Measurements from ENCODE around the gene RINT1. TPM values are rescaled to one million over a fixed set of nuclear protein-coding genes. Genes with fewer than 3 reads are reported as not detected.

The RINT1 gene
- total and polyA plus RNA-seq, 2 of the 13 experiments (the other 11 are each of a cell fraction or from before 2014, with no cell fraction given) = 14.7 to 19.3 TPM

DNA sequence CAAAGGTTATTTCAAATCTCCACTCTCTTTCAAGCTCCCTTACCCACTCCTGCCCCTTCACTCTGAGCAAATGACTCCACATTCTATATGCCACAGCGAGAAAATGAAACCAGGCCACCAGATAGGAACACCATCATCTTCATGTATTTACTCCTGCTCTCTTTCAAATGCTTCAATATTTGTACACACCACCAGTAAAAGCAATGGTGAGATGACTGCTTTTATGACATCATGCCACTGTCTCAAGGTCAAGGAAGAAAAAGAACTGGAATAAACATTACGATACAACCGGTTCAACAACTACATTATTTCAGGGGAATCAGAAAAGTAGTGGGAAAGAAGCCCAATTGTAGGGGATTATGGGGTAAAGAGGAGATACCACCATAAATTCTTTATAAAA, 42.6 kb upstream of the RINT1 start:
- Histone ChIP-seq H3K79me2 (ENCODE audit: insufficient read depth, low read length) (no peaks in the 10 kb centered on the region), H3K4me3 (replicated peaks in 1 of 3; ENCODE audit: insufficient read depth in 1 of 3, low read depth in 2 of 3, low read length in 3 of 3) (no peak overlapping the region), H4K20me1 (ENCODE audit: insufficient read depth, low read length) (no peaks in the 10 kb centered on the region), H3K9me3 (ENCODE audit: low read length) (no peaks in the 10 kb centered on the region), H2AFZ (ENCODE audit: low read length) (no peak overlapping the region), H3K4me2 (ENCODE audit: low read depth, low read length) (no peak overlapping the region), H3K4me1 (ENCODE audit: insufficient read depth, low read length) (0 out of 2 replicates have a peak, but pooled peaks cover 5% of the 10 kb centered on the region), H3K27ac (ENCODE audit: extremely low read length, insufficient read depth, low read length) (no peak overlapping the region), H3K27me3 (ENCODE audit: control insufficient read depth in 1 of 2, insufficient read depth in 2 of 2, low read length in 2 of 2) (no peaks in the 10 kb centered on the region), H3K9ac (ENCODE audit: insufficient read depth, low read depth, low read length) (no peak overlapping the region), H3K36me3 (replicated peaks in 1 of 2; ENCODE audit: control insufficient read depth in 1 of 2, insufficient read depth in 2 of 2, low read length in 2 of 2) (peaks cover 8 to 34% of the 10 kb centered on the region in 2 experiments)
- TF ChIP-seq ATF7 (IDR thresholded peaks at IDR 0.05) = peak; percentile 55
- no peak for TF ChIP-seq ATF7 (CRISPR knock-in tag; IDR thresholded peaks at IDR 0.05)
- TF ChIP-seq, protein P1, sequence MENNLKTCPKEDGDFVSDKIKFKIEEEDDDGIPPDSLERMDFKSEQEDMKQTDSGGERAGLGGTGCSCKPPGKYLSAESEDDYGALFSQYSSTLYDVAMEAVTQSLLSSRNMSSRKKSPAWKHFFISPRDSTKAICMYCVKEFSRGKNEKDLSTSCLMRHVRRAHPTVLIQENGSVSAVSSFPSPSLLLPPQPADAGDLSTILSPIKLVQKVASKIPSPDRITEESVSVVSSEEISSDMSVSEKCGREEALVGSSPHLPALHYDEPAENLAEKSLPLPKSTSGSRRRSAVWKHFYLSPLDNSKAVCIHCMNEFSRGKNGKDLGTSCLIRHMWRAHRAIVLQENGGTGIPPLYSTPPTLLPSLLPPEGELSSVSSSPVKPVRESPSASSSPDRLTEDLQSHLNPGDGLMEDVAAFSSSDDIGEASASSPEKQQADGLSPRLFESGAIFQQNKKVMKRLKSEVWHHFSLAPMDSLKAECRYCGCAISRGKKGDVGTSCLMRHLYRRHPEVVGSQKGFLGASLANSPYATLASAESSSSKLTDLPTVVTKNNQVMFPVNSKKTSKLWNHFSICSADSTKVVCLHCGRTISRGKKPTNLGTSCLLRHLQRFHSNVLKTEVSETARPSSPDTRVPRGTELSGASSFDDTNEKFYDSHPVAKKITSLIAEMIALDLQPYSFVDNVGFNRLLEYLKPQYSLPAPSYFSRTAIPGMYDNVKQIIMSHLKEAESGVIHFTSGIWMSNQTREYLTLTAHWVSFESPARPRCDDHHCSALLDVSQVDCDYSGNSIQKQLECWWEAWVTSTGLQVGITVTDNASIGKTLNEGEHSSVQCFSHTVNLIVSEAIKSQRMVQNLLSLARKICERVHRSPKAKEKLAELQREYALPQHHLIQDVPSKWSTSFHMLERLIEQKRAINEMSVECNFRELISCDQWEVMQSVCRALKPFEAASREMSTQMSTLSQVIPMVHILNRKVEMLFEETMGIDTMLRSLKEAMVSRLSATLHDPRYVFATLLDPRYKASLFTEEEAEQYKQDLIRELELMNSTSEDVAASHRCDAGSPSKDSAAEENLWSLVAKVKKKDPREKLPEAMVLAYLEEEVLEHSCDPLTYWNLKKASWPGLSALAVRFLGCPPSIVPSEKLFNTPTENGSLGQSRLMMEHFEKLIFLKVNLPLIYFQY (CRISPR knock-in tag; IDR thresholded peaks at IDR 0.05; ENCODE audit: borderline replicate concordance) = no peak
- in situ Hi-C loops (cut with HindIII; ENCODE audit: extremely low pct_ligation_motif_present, low pct_unique_long_range_greater_than_20kb) = no loop called here
- WGBS (ENCODE audit: low lambda C conversion rate) = over 99% methylated on average over 3 of the region's 3 CpGs
- no TSS peak for BruUV-seq (replicated peaks)
- DNase-seq (ENCODE audit: low spot score) (no peak), ATAC-seq (no peak), FAIRE-seq (no peak)
- CTCF ChIA-PET (ENCODE audit: low intra/inter-chr PET ratio, low total read pairs) = no interaction called here
- intact Hi-C loops (cut with micrococcal nuclease; ENCODE audit: unreplicated experiment) = loop anchor here (5.0 kb wide), 1 partner anchor 567 kb away; no protein-coding TSS in a partner anchor
- POLR2A ChIA-PET = no interaction called here

GRCh38 chr7:105493196-105493922, 38.6 kb upstream of the RINT1 start:
- ChIA-PET CTCF (ENCODE audit: low intra/inter-chr PET ratio, low total read pairs) (no interaction called here), POLR2A (no interaction called here)
- in situ Hi-C loops (cut with HindIII; ENCODE audit: extremely low pct_ligation_motif_present, low pct_unique_long_range_greater_than_20kb) = no loop called here
- no peak overlapping the region for H3K27ac ChIP-seq (ENCODE audit: extremely low read length, insufficient read depth, low read length)
- no peak for TF ChIP-seq GPBP1L1 (CRISPR knock-in tag; IDR thresholded peaks at IDR 0.05)
- TF ChIP-seq RBM22 (optimal IDR thresholded peaks at IDR 0.05; ENCODE audit: low read length) = peak; percentile 36
- TF ChIP-seq XRCC5 (optimal IDR thresholded peaks at IDR 0.05; ENCODE audit: low read length) = no peak
- H3K79me2 ChIP-seq (ENCODE audit: insufficient read depth, low read length) = no peaks in the 10 kb centered on the region
- H3K36me3 ChIP-seq (replicated peaks in 1 of 2; ENCODE audit: control insufficient read depth in 1 of 2, insufficient read depth in 2 of 2, low read length in 2 of 2) = peaks cover 4 to 14% of the 10 kb centered on the region in 2 experiments; a peak in 4 of 5 replicates
- H3K4me2 ChIP-seq (ENCODE audit: low read depth, low read length) = no peak overlapping the region
- no peaks in the 10 kb centered on the region for H4K20me1 ChIP-seq (ENCODE audit: insufficient read depth, low read length)
- H3K27me3 ChIP-seq (ENCODE audit: control insufficient read depth in 1 of 2, insufficient read depth in 2 of 2, low read length in 2 of 2) = no peaks in the 10 kb centered on the region
- no peak overlapping the region for H2AFZ ChIP-seq (ENCODE audit: low read length)
- no peaks in the 10 kb centered on the region for H3K9me3 ChIP-seq (ENCODE audit: low read length)
- no TSS peak for BruUV-seq (replicated peaks)
- no peak for FAIRE-seq
- no peaks in the 10 kb centered on the region for H3K4me1 ChIP-seq (ENCODE audit: insufficient read depth, low read length)
- 95% methylated on average over 7 of the region's 7 CpGs for WGBS (ENCODE audit: low lambda C conversion rate)
- ATAC-seq = no peak
- H3K9ac ChIP-seq (ENCODE audit: insufficient read depth, low read depth, low read length) = no peak overlapping the region
- DNase-seq (ENCODE audit: low spot score) = no peak
- intact Hi-C loops (cut with micrococcal nuclease; ENCODE audit: unreplicated experiment) = no loop called here
- H3K4me3 ChIP-seq (replicated peaks in 1 of 3; ENCODE audit: insufficient read depth in 1 of 3, low read depth in 2 of 3, low read length in 3 of 3) = no peak overlapping the region
